Suprapubic skin (tissue), 4 donors: ENCODE measurements around the gene STH. TPM values are rescaled to one million over a fixed set of nuclear protein-coding genes. Genes with fewer than 3 reads are reported as not detected.

ENCODE experiments used
- DNase-seq, 2 donors: peaks; one replicate each; pipeline ENCODE4 v3.0.0-alpha.2; 2019; ENCODE audit warnings: low spot score in 2 of 2
- H3K27ac ChIP-seq: fragments of 200-600 bp; sonication (generic); one replicate; pipeline ENCODE4 v1.5.1; 2019
- H3K27me3 ChIP-seq: fragments of 200-600 bp; sonication (generic); one replicate; pipeline ENCODE4 v1.5.1; 2019
- H3K36me3 ChIP-seq: fragments of 200-600 bp; sonication (generic); one replicate; pipeline ENCODE4 v1.5.1; 2019
- H3K4me1 ChIP-seq: fragments of 200-600 bp; sonication (generic); one replicate; pipeline ENCODE4 v1.5.1; 2019
- H3K4me3 ChIP-seq: fragments of 200-600 bp; sonication (generic); one replicate; pipeline ENCODE4 v1.5.1; 2019; ENCODE audit warnings: mild to moderate bottlenecking
- H3K9me3 ChIP-seq: fragments of 200-600 bp; sonication (generic); one replicate; pipeline ENCODE4 v1.5.1; 2019
- CTCF ChIP-seq, 2 donors: fragments of 200-600 bp in 1 of 2; fragments of 450-650 bp in 1 of 2; sonication (generic) in 1 of 2; IDR thresholded peaks; one replicate each; pipeline ENCODE4 v1.5.1; 2016 to 2019; ENCODE audit warnings: antibody characterized with exemption in 2 of 2, mild to moderate bottlenecking in 1 of 2, moderate library complexity in 1 of 2
- EP300 ChIP-seq: sonication (generic); formaldehyde crosslinking; IDR thresholded peaks from one replicate; pipeline ENCODE4 v1.6.1; 2017; ENCODE audit warnings: antibody characterized with exemption
- POLR2A ChIP-seq, 2 donors: fragments of 450-650 bp; IDR thresholded peaks; one replicate each; pipeline ENCODE4 v1.6.1; 2017; ENCODE audit warnings: antibody characterized with exemption in 2 of 2, mild to moderate bottlenecking in 2 of 2, moderate library complexity in 2 of 2
- POLR2AphosphoS5 ChIP-seq, 3 donors: sonication (generic); formaldehyde crosslinking; IDR thresholded peaks; one replicate each; pipeline ENCODE4 v1.6.1; 2017; ENCODE audit warnings: antibody characterized with exemption in 3 of 3
- WGBS: methylation state at CpG from one replicate; pipeline ENCODE4 v1.1.5; 2018; 5-methylcytosine and 5-hydroxymethylcytosine counted together
- total RNA-seq, 4 donors: library from RNA; depleted of rRNA; stranded (reverse); fragments of >200 nt; gene quantifications; one replicate each; pipeline ENCODE4 v1.1.0, GENCODE V29; 2016

STH gene
- total RNA-seq, 4 donors from 2014 or later: not detected

GRCh38 chr17:45973099-45973780 is 25.8 kb upstream of the STH start:
- Histone ChIP-seq H3K36me3 (no peaks in the 10 kb centered on the region), H3K4me3 (no peak overlapping the region), H3K27ac (peak overlapping the region; percentile 86), H3K27me3 (no peaks in the 10 kb centered on the region), H3K9me3 (no peaks in the 10 kb centered on the region), H3K4me1 (peaks cover 24% of the 10 kb centered on the region)
- TF ChIP-seq POLR2A (IDR thresholded peaks at IDR 0.05): no peak
- peak in 2 of 3 donors; percentile 53 to 58 for TF ChIP-seq POLR2AphosphoS5 (IDR thresholded peaks at IDR 0.05)
- peak in 1 of 2 donors; percentile 72 for DNase-seq
- 48% methylated on average over 12 of the region's 12 CpGs for WGBS

- no peak overlapping the region for H3K4me3 ChIP-seq
- TF ChIP-seq CTCF (IDR thresholded peaks at IDR 0.05) (no peak), EP300 (no peak), POLR2A (IDR thresholded peaks at IDR 0.05) (no peak), POLR2AphosphoS5 (IDR thresholded peaks at IDR 0.05) (no peak)
- peaks cover 24% of the 10 kb centered on the region for H3K4me1 ChIP-seq
- no peaks in the 10 kb centered on the region for H3K9me3 ChIP-seq
- WGBS: 71% methylated on average over 14 of the region's 17 CpGs
- H3K27me3 ChIP-seq: no peaks in the 10 kb centered on the region
- H3K27ac ChIP-seq: peak overlapping the region; percentile 86
- no peaks in the 10 kb centered on the region for H3K36me3 ChIP-seq
- no peak for DNase-seq
Observed at GRCh38 chr17:45973946-45974859, 24.8 kb upstream of the STH start.

- H3K4me1 ChIP-seq: peaks cover 24% of the 10 kb centered on the region
- H3K27me3 ChIP-seq: no peaks in the 10 kb centered on the region
- no peak overlapping the region for H3K4me3 ChIP-seq
- WGBS: 74% methylated on average over 10 of the region's 10 CpGs
- no peaks in the 10 kb centered on the region for H3K9me3 ChIP-seq
- TF ChIP-seq POLR2A (IDR thresholded peaks at IDR 0.05) (no peak), CTCF (IDR thresholded peaks at IDR 0.05) (no peak), EP300 (no peak), POLR2AphosphoS5 (IDR thresholded peaks at IDR 0.05) (no peak)
- no peak overlapping the region for H3K27ac ChIP-seq
- no peak for DNase-seq
- no peaks in the 10 kb centered on the region for H3K36me3 ChIP-seq
Observed at GRCh38 chr17:45974916-45975630, 24.0 kb upstream of the STH start.

- peaks cover 24% of the 10 kb centered on the region for H3K4me1 ChIP-seq
- TF ChIP-seq CTCF (IDR thresholded peaks at IDR 0.05) (no peak), POLR2A (IDR thresholded peaks at IDR 0.05) (no peak), POLR2AphosphoS5 (IDR thresholded peaks at IDR 0.05) (no peak), EP300 (no peak)
- no peak for DNase-seq
- no peak overlapping the region for H3K4me3 ChIP-seq
- H3K27ac ChIP-seq: no peak overlapping the region
- H3K27me3 ChIP-seq: no peaks in the 10 kb centered on the region
- no peaks in the 10 kb centered on the region for H3K9me3 ChIP-seq
- no peaks in the 10 kb centered on the region for H3K36me3 ChIP-seq
- 72% methylated on average over 6 of the region's 8 CpGs for WGBS
Observed at GRCh38 chr17:45975640-45976295, 23.3 kb upstream of the STH start.

- TF ChIP-seq POLR2AphosphoS5 (IDR thresholded peaks at IDR 0.05) (no peak), CTCF (IDR thresholded peaks at IDR 0.05) (no peak), POLR2A (IDR thresholded peaks at IDR 0.05) (no peak), EP300 (no peak)
- WGBS: 93% methylated on average over 2 of the region's 2 CpGs
- no peak overlapping the region for H3K4me3 ChIP-seq
- no peaks in the 10 kb centered on the region for H3K9me3 ChIP-seq
- H3K36me3 ChIP-seq: no peaks in the 10 kb centered on the region
- H3K4me1 ChIP-seq: peaks cover 24% of the 10 kb centered on the region
- H3K27me3 ChIP-seq: no peaks in the 10 kb centered on the region
- DNase-seq: no peak
- no peak overlapping the region for H3K27ac ChIP-seq
Observed at GRCh38 chr17:45976391-45976754, 22.7 kb upstream of the STH start.
